BJ (cell line): ENCODE results near the gene CYP2E1. TPM values are rescaled to one million over a fixed set of nuclear protein-coding genes. Genes with fewer than 3 reads are reported as not detected.

Experiments used
- CTCF ChIA-PET: fragments of 350-600 bp; formaldehyde crosslinking; extraction: SDS; loops from one replicate; lab custom pipeline; 2021; ENCODE audit warnings: antibody characterized with exemption, inconsistent platforms; lab: Yijun Ruan, JAX
- POLR2A ChIA-PET: fragments of 300-600 bp; sonication (Branson Sonifier 250); formaldehyde crosslinking; extraction: SDS; loops from one replicate; lab custom pipeline; 2021; ENCODE audit warnings: antibody characterized with exemption; lab: Charles Lee
- DNase-seq: peaks from one replicate; pipeline ENCODE4 v3.0.0-alpha.2; 2011; ENCODE audit warnings: low read depth
- H3K27me3 ChIP-seq: 2 replicates; pipeline ENCODE4 v1.6.0; 2011; ENCODE audit warnings: low read length; ENCODE audit not compliant: control insufficient read depth, insufficient read depth
- H3K36me3 ChIP-seq: 2 replicates; pipeline ENCODE4 v1.5.1; 2011; ENCODE audit warnings: low read length; ENCODE audit not compliant: control insufficient read depth, insufficient read depth
- H3K4me3 ChIP-seq: 2 replicates; pipeline ENCODE4 v1.5.1; 2011; ENCODE audit warnings: low read depth, mild to moderate bottlenecking, control low read depth, low read length
- CTCF ChIP-seq: IDR thresholded peaks from 2 replicates; pipeline ENCODE4 v1.5.1; 2011; ENCODE audit warnings: low read depth, mild to moderate bottlenecking, control low read depth, inconsistent platforms, low read length, moderate library complexity; ENCODE audit not compliant: insufficient read depth
- polyA plus RNA-seq: library from polyadenylated mRNA; depleted of rRNA; stranded (reverse); fragments of >200 nt; gene quantifications from 2 replicates; pipeline ENCODE4 v1.2.3, GENCODE V29; 2011

Gene CYP2E1
- polyA plus RNA-seq, 1 experiment: 1.9 TPM

- POLR2A ChIA-PET: no interaction called here
- no peak for TF ChIP-seq CTCF
- no peaks in the 10 kb centered on the region for H3K27me3 ChIP-seq
These were observed 28.4 kb downstream of the CYP2E1 start for GRCh38 chr10:133555521-133555920.

DNA sequence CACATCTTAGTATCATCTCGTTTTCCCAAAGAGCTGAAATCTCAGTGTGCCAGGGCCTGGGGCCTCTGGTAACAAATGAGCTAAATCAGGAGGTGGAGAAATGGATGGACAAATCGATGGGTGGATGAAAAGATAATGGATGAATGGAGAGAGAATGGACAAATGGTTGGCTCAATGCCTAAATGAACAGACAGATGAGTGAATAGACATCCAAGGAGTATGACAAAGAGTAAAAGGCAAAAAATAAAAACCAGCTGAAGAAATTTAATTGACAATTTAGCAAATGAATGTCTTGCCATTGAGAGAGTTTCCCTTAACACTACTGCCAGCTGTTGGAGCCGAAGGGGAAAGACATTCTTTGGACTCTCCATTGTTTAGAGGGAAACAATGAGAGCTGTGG is 30.2 kb downstream of the CYP2E1 start:
- POLR2A ChIA-PET: no interaction called here
- DNase-seq: no peak
- no peak for TF ChIP-seq CTCF
- no peaks in the 10 kb centered on the region for H3K36me3 ChIP-seq
- H3K27me3 ChIP-seq: no peaks in the 10 kb centered on the region
- CTCF ChIA-PET: interaction anchor here (0.8 kb wide), 1 partner anchor 9 kb away, joined by 3 read pairs; no protein-coding TSS in a partner anchor
- no peak overlapping the region for H3K4me3 ChIP-seq

More at GRCh38 chr10:133555521-133555920, 28.4 kb downstream of the CYP2E1 start:
- no peaks in the 10 kb centered on the region for H3K36me3 ChIP-seq
- H3K4me3 ChIP-seq: no peak overlapping the region
- no peak for DNase-seq
- CTCF ChIA-PET: no interaction called here

DNA sequence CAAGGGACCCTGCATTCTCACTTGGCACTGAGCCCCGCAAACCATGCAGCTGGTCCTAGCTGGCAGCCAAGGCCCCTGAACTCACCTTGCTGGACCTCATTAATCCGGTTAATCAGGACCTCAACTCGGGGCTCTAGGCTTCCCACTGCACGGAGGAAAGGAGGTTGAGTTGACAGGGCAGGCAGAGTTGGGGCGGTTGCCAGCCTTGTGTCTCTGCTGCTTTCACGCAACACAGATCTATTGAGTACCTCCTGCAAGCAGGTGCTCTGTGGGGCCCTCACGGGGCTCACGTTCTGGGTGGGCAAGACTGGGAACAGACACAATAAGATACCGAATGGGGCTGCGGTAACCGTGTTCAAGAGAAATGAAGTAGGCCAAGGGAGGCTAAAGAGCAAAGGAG is 32.1 kb downstream of the CYP2E1 start:
- TF ChIP-seq CTCF: no peak
- ChIA-PET POLR2A (no interaction called here), CTCF (no interaction called here)
- DNase-seq: no peak
- H3K27me3 ChIP-seq: no peaks in the 10 kb centered on the region
- H3K36me3 ChIP-seq: no peaks in the 10 kb centered on the region
- no peak overlapping the region for H3K4me3 ChIP-seq

DNA sequence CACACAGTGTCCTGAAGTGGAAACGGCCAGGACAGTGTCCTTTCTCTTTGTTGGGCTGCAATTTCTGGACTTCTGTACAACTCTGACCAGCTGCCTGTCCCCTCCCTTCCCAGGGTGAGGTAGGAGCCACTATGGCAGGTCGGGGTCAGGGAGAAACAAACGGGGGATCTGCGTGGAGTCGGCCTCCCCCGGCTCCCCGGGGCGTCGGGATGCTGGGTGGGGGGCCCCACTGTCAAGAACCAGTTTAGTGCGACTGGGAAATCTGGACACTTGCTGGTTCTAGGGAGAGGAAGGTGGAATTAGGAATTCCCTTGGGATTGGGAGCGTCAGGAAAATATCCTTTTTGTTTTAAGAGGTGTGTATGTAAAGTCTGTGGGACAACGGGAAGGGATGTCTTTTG is 37.7 kb downstream of the CYP2E1 start:
- H3K4me3 ChIP-seq: peak overlapping the region; percentile 24
- no peaks in the 10 kb centered on the region for H3K36me3 ChIP-seq
- TF ChIP-seq CTCF: no peak
- ChIA-PET POLR2A (no interaction called here), CTCF (no interaction called here)
- no peak for DNase-seq
- H3K27me3 ChIP-seq: no peaks in the 10 kb centered on the region

GRCh38 chr10:133565441-133566294 is 38.5 kb downstream of the CYP2E1 start, which contains the start of gene SYCE1:
SYCE1 (minus strand) TSS chr10:133565583; CDS start chr10:133565529, 54 bp downstream.
- peak; percentile 38 for DNase-seq
- H3K27me3 ChIP-seq: no peaks in the 10 kb centered on the region
- TF ChIP-seq CTCF: no peak
- ChIA-PET CTCF (interaction anchor here (1.0 kb wide), 1 partner anchor 8 kb away, joined by 3 read pairs; no protein-coding TSS in a partner anchor), POLR2A (no interaction called here)
- no peaks in the 10 kb centered on the region for H3K36me3 ChIP-seq
- peak within 1 kb of the TSS; percentile 24 for H3K4me3 ChIP-seq
